ENCODE data around the gene CCDC74B. TPM values are rescaled to one million over a fixed set of nuclear protein-coding genes. Genes with fewer than 3 reads are reported as not detected.
"Not testable (repeated sequence)": the region's sequence is repeated elsewhere in the genome, so short reads cannot be mapped to it uniquely, and the experiment has no call there.

Gene CCDC74B
- total RNA-seq, 1 experiment from 2014 or later, result 7.4 TPM

- DNase-seq; H3K36me3 ChIP-seq (replicated peaks; ENCODE audit: control insufficient read depth, insufficient read depth, low read length); H3K4me3 ChIP-seq (ENCODE audit: insufficient read depth, low read depth, low read length); H3K27me3 ChIP-seq (ENCODE audit: control insufficient read depth, insufficient read depth, low read length): not testable (repeated sequence)
These were observed 16.4 kb downstream of the CCDC74B start for GRCh38 chr2:130128464-130128863.

DNA sequence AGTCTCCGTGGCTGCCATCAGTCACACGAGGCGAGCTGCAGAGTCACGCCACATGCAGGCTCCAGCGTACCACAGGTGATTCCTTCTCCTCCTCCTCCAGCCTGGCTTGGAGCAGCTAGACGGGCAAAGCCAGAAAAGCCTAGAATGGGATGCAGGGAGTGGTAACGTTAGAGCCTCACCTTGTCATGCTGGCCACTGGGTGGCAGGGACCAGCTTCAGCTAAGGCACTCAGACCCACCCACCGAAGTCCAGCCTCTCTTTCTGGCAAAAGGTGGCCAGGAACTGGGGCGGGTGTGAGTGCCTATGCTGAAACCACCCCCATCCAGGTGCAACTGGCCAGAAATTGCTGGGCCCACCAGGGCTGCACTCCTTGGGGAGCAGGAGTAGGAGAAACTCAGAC is 17.2 kb downstream of the CCDC74B start:
- DNase-seq; H3K27me3 ChIP-seq (ENCODE audit: control insufficient read depth, insufficient read depth, low read length); H3K36me3 ChIP-seq (replicated peaks; ENCODE audit: control insufficient read depth, insufficient read depth, low read length); H3K4me3 ChIP-seq (ENCODE audit: insufficient read depth, low read depth, low read length): not testable (repeated sequence)

DNA sequence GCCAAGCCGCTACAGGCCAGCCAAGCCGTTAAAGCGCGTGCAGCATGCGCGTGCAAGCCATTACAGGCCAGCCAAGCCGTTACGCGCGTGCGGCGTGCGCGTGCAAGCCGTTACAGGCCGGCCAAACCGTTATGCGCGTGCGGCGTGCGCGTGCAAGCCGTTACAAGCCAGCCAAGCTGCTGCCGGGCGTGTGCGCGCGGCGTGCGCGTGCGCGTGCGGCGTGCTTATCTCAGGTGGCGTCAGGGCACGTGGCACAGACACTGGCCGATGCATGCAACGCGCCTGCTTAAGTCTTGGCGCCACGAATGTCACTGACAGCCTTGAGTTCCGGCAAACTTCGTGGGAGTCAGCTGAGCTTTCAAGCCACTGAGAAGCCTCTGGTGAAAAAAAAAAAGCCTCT is 24.0 kb downstream of the CCDC74B start:
- not testable (repeated sequence) for DNase-seq; H3K27me3 ChIP-seq (ENCODE audit: control insufficient read depth, insufficient read depth, low read length)

DNA sequence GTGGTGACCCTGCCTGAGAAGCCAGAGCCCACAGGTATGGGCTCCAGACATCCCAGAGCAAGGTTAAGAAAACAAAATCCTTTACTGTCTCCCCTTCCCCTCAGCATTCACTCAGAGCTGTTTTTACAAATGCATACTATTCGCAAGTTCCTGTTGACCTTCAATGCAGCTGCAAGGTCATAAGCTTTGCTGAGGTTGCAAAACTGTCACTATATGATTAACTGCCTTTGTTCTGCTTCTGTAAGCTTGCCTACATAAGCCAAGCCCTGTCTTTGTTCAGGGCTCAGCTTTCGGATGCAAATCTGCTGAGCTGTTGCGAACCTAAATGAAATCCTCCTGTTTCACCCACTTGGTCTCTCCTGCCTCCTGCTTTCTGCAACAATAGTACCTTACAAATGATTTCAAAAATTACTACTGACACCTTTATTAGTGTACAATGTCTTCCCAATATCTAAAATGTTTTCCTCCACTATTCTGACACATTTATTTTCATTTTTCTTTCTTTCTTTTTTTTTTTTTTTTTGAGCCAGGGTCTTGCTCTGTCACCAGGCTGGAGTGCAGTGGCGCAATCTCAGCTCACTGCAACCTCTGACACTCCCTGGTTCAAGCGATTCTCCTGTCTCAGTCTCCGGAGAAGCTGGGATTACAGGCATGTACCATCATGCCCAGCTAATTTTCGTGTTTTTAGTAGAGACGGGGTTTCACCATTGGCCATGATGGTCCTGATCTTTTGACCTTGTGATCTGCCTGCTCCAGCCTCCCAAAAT is 42.1 kb downstream of the CCDC74B start:
- H3K36me3 ChIP-seq (replicated peaks; ENCODE audit: control insufficient read depth, insufficient read depth, low read length); DNase-seq; H3K4me3 ChIP-seq (ENCODE audit: insufficient read depth, low read depth, low read length); H3K27me3 ChIP-seq (ENCODE audit: control insufficient read depth, insufficient read depth, low read length): not testable (repeated sequence)

More for the DNA sequence above, 24.0 kb downstream of the CCDC74B start:
- H3K36me3 ChIP-seq (replicated peaks; ENCODE audit: control insufficient read depth, insufficient read depth, low read length); H3K4me3 ChIP-seq (ENCODE audit: insufficient read depth, low read depth, low read length): not testable (repeated sequence)

Other genes starting within 250 kb of the CCDC74B start
- gene RAB6C, start 165.4 kb downstream of the CCDC74B start, total RNA-seq (2014; rRNA removed; shearing (Covaris generic)), result not detected in 2 replicates
- 0.69 and 1.3 TPM in 2 replicates for gene POTEF, start 15.9 kb downstream of the CCDC74B start, total RNA-seq (2014; rRNA removed; shearing (Covaris generic))
- 68.8 and 69.7 TPM in 2 replicates for gene SMPD4, start 36.5 kb upstream of the CCDC74B start, total RNA-seq (2014; rRNA removed; shearing (Covaris generic))
- gene MZT2B, start 37.1 kb upstream of the CCDC74B start, total RNA-seq (2014; rRNA removed; shearing (Covaris generic)), result 268 and 277 TPM in 2 replicates
- gene TUBA3E, start 53.3 kb upstream of the CCDC74B start, total RNA-seq (2014; rRNA removed; shearing (Covaris generic)), result not detected in 2 replicates
- 84.8 and 91.6 TPM in 2 replicates for gene IMP4, start 197.8 kb upstream of the CCDC74B start, total RNA-seq (2014; rRNA removed; shearing (Covaris generic))
- gene PTPN18, start 210.9 kb upstream of the CCDC74B start, total RNA-seq (2014; rRNA removed; shearing (Covaris generic)), result 9.6 and 11.9 TPM in 2 replicates